T-helper 9 cell (primary cell): ENCODE data around the gene CA4.

Source experiments
- DNase-seq: peaks from one replicate; pipeline ENCODE4 v3.0.0-alpha.2; 2020

Gene CA4

GRCh38 chr17:60130466-60130865, 19.3 kb upstream of the CA4 start:
- DNase-seq, result no peak

DNA sequence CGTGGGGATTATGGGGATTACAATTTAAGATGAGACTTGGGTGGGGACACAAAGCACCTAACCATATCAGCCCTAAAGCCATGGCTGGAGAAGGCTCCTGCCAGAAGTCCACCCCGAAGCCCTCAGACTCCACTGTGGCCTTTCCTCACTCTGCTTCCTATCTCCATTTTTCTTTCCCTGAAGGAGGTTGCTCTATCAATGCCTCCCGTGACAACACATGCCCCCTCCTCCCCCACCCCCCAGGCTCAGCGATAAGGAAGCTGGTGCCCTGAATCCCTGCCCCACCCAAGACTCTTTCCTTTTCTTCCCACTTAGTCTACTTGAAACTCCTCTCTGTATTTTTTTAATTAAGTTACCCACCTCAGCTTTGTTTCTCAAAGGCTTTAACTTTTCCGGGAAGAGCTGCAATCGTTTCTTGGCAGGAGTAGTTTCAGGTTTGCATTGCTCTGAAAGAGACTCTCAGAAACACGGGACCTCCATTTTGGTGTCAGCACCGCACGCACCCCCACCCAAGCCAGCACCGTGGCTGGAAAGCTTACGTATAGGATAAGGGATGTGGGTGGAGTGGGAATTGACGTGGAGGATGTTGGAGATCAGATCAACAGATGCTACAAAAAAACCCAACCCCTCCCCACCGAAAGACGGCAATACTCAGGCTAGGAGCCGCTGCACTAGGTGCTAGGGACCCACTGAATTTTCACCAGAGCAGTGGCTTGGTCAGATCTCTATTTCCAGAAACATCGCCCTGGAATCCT, 15.2 kb upstream of the CA4 start:
- no peak for DNase-seq

DNA sequence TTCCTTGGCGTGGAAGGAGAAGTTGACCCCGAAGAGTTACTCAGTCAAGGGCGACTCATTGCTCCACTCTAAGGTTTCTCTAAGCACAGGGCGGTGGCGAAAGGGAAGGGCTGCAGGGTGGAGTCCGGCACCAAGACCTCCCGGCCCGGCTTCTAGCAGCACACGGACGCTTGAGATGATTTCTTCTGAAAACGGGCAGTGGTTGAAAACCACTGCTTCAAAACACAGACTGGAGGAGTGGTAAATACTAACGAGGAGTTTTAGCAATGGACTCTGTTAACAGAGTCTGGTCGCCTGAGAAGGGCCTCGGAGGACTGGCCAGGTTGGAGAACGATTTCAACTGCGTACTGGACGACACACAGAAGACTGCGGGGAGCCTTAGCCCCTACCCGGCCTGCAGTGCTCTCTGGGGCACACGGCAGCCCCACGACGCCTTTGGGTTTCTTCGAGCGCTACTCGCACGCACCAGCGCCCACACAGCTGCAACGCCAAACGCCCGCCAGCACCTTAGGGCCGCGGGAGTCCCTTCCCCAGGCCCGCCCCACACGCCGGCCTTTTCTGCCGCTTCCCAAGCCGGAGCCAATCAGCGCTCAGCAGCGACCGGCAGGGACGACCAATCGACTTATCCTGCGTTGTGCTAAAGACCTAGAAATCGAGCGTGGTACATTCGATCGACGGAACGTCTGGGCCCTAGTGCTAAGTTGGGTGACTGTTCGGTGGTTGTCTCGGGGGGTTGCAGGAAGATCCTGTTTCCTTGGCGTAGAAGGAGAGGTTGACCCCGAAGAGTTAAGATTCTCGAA, 14.4 kb upstream of the CA4 start:
- DNase-seq, result peak; percentile 61

GRCh38 chr17:60135951-60136666, 13.7 kb upstream of the CA4 start:
- DNase-seq, result no peak

- DNase-seq, result no peak
Measured at GRCh38 chr17:60137731-60138130, 12.0 kb upstream of the CA4 start.

DNA sequence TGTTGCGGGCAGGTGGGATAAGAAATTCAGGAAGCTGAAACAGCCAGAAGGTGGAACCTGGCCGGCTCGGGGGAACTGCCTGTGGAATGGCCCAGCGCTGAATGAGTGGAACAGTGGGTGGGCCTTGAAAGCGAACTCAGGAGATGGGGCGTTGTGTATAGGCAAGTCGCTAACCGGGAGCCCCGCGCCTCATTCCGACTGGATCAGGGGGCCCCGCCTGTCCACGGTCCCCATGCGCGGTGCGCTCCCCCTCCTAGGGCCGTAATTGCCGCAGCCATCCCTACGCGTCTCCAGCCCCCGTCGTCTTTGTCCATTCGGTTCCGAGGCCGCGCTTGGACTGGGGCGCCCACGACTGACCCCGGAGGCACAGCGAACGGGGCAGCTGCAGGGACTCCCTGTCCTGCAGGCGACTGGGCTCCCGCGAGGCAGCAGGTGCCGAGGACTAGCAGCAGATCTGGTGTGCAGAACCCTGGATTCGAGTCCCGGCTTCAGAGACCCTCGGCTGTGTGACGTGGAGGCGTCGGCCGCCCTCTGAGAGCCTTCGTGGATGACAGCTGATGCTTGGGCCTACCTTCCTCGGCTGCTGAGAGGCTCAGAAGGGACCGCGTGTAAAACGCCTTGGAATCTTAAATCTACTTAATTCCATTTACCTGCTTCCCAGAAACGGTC, 10.9 kb upstream of the CA4 start:
- no peak for DNase-seq

DNA sequence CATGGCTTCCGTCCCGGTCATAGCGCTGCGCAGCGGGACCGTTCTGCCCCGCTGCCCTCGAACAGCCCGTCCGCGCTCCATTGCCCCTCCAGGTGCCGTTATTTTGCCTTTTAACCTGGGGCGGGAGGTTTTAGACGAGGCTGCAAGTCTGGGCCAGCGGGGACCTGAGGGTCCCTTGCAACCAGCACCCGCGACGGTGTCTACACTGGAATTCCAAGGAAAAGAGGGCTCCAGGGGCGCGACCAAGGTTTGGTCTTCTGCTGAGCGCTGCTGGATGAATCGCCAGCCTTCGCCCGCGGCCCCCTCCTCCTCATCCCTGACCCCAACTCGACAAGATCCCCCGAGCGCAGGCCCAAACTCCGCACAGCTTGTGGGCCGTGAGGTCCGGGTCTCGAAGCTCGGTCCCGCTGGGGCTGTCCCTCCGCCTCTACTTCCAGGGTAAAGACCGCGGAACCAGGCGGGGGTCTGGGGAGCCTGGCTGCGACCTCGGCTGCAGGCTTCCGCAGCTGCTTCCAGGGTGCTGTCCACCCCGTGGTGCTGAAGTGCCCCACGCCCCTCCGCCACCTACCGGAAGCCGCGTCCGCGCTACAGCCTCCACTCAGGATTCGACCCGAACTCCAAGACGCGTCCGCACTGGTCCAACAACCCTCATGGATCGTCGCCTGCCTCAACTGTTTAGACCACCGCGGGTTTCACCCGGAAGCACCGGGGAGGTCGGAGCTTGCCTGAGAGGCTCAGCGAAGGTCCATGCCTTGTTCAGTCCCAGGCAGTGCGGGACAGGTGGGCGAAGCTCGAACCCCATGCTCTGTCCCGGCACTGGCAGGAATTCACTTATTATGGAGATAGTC, 10.1 kb upstream of the CA4 start:
- peak; percentile 66 for DNase-seq

- no peak for DNase-seq
Measured at GRCh38 chr17:60141111-60142018, 8.4 kb upstream of the CA4 start.

GRCh38 chr17:60142872-60143499, 6.8 kb upstream of the CA4 start:
- DNase-seq, result peak; percentile 60

DNA sequence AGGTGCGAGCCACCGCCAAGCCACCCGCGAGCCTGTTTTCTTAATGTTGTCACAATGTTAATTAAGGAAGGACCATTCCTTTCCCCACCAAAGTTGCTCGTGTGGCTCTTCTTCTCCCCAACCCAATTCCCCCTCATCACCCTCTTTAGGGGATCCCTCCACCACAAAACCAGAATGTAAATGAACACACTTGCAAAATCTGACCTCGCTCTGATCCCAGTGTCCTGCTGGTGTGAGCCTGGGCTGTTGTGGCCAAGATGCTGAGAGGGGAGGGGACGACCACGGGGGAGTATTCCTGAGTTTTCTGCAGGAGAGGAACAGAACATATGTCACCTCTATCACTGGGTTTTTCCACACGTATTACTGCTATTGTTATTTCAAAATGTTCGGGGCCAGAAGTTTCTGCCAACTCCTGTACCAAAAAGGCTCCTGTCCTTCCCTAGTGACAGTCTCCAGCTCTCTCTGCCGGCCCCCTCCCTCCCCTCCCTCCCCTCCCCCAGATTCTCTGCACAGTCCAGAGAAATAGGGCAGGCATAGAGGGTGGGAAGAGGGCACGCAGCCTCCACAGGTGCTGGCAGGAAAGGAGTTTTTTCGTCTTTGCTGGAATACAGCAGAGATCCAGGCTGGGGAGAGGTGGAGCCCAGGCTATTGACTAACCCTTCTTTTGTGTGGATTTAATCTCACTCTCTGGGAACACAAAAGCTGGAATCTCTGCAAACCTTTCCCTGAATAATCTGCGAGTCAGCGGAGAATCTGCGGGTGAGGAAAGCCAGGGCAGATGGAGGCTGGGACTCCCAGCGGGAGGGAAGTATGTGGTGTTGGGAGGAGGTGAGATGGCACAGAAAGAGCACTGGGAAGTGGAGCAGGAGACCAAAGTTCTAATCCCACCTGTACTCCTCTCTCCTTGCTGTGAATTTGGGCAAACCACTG, 4.5 kb upstream of the CA4 start:
- no peak for DNase-seq

DNA sequence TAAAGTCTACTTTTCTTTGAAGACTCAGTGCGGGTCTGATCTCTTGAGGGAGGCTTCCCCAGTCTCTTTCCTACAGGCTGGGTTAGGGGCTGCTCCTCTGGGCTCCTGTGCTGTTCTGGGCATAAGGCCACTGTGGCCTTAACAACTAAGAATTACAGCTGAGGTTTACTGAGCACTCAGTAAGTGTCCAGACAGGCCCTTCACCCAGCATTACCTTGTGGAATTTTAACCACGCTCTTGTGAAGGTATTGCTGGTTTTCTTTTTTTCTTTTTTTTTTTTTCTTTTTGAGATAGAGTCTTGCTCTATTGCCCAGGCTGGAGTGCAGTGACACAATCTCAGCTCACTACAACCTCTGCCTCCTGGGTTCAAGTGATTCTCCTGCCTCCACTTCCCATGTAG, 3.6 kb upstream of the CA4 start:
- DNase-seq, result no peak

GRCh38 chr17:60147553-60148223, 2.1 kb upstream of the CA4 start:
- DNase-seq, result no peak

DNA sequence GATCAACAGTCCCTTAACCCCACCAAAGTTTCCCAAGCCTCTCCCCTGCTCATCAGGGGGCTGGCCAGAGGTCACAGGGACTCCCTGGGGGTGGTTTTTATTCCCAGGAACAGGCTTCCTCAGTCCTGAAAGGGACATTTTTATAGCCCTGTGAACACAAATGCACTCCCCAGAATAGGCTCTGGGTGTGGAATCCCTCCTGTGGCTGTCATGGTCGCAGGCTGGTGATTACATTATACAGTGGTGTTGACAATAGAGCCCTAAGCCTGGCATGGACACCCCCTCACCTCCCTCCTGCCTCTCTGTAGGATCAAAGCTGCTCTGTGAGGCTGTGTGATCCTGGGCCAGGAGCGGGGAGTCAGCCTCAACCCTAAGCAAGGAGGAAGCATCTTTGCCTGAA, 1.4 kb upstream of the CA4 start:
- no peak for DNase-seq

GRCh38 chr17:60151355-60151754, 1.6 kb downstream of the CA4 start:
- no peak for DNase-seq

GRCh38 chr17:60153606-60154390, 4.0 kb downstream of the CA4 start:
- DNase-seq, result no peak

GRCh38 chr17:60154616-60155426, 5.0 kb downstream of the CA4 start:
- no peak for DNase-seq

GRCh38 chr17:60155427-60155814, 5.6 kb downstream of the CA4 start:
- no peak for DNase-seq
